Activated T-helper 9 cell treated with anti-CD3 and anti-CD28 coated beads, Interleukin-2, amount 50 U/mL, for 16 hours (primary cell): ENCODE results near the gene RBM47.
"Not testable (repeated sequence)": the region's sequence is repeated elsewhere in the genome, so short reads cannot be mapped to it uniquely, and the experiment has no call there.

ENCODE experiments used
- DNase-seq: peaks from one replicate; pipeline ENCODE4 v3.0.0-alpha.2; 2020; ENCODE audit warnings: low read depth

Gene RBM47

DNA sequence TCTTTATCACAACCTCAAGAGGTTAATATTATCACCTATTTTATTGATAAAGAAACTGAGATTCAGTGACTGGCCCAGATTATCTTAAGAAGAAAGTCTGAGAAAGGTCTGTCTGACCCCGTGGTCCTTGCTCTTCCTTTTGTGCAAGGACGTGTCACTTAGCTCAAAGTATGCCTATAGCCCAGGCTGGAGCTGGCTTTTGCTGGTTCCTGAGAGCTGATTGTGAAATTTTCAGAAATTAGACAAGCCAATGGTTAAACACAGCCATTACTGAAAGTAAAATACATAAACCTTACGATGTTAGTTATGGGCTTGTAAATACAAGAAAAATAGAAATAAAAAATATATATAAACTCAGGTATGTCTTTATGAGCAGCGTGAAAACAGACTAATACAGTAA, 224.5 kb downstream of the RBM47 start:
- DNase-seq, result no peak

DNA sequence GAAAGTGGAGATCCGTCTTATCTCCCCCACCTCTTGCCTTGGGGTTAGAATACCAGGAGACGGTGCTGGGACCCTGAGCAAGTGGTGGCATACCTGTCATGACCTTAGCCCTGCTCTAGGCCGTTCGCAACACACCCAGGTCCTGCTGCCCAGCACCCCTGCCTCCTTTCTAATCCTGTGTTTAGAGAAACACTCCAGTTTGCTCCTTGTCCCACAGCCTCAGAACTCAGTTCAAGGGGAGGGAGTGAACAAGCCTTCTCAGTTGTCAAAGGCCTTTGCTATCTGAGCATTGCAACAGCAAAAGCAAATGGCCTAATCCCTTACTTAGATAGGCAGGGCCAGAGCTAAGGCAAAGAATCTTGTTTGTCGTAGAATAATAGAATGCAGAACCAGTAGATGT, 226.6 kb downstream of the RBM47 start:
- no peak for DNase-seq

DNA sequence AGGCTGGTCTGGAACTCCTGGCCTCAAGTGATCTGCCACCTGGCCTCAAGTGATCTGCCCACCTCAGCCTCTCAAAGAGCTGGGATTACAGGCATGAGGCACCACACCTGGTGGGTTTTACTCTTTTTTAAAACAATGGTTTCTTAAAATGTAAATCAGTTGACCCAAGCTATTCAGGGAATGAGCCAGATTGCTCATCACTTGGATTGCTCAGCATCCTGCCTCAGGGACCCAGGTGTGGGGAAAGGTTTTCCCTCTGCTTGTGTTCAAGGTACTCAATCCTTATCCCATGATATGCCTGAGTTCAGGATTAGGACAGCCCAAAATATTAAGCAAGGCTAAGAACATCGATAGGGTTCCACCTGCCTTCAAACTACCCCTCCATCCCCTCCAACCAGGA, 227.1 kb downstream of the RBM47 start:
- DNase-seq, result no peak

DNA sequence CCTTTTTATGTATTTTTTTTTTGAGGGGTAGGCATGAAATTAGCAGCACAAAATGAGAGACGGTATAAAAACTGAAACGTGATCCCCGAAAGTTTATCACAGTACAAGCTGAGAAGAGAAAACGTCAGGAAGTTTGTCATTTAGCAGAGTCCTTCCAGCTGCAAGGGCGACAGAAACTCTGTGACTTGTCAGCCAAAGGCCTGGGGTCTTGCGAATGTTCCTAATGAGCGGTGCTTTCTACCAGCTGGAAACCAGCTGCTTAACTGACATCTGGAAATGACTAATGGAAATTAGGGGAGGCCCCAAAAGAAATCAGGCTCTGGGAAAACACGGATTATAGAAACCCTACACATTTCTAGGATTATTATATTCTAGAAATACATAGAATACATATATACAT, 228.0 kb downstream of the RBM47 start:
- no peak for DNase-seq

GRCh38 chr4:40401096-40401495, 228.6 kb downstream of the RBM47 start:
- DNase-seq, result no peak

- no peak for DNase-seq
Observed at GRCh38 chr4:40399578-40399977, 230.1 kb downstream of the RBM47 start.

DNA sequence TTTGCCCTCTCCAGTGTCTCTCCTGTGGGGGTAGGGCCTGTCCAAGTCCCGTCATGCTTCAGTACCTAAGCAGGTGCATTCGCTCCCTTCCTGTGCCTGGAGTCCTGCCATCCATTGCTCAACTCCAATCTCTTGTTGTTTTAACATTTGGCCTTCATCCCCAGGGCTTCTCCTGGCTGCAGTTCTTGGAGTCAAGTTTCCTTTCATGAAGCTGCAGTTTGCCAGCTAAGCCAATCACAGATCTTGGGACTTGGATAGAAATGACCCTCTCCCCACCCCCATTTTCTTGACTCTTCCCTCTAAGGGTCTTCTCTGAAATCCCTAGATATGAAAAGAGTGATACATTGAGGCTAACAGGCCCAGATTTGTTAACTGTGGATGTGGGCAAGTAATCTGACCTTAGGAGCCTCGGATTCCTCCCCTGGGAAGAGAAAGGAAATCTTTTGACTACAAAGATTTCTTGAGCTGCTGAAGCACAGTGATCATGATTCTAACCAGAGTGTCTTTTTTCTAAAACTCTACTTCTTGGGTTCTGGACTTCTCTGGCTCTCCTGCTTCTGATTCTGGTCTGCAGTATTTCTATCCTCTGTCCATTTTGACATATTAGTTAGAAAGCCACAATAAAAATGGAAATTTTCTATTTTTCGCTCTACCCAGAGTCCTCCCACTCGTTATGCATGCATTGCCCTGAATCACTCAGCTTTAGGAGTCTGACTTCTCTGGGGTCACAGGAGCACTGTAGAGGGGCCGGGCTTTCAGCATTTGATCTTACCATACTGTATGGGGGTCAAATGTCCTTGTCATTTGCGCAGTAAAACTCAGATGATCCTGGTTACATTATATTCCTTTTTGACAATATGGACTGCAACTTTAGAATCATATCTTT, 233.5 kb downstream of the RBM47 start:
- DNase-seq, result no peak

GRCh38 chr4:40395166-40395900, 234.3 kb downstream of the RBM47 start:
- DNase-seq, result no peak

- no peak for DNase-seq
Observed at GRCh38 chr4:40394236-40394635, 235.4 kb downstream of the RBM47 start.

GRCh38 chr4:40392241-40392640, 237.4 kb downstream of the RBM47 start:
- DNase-seq, result not testable (repeated sequence)

DNA sequence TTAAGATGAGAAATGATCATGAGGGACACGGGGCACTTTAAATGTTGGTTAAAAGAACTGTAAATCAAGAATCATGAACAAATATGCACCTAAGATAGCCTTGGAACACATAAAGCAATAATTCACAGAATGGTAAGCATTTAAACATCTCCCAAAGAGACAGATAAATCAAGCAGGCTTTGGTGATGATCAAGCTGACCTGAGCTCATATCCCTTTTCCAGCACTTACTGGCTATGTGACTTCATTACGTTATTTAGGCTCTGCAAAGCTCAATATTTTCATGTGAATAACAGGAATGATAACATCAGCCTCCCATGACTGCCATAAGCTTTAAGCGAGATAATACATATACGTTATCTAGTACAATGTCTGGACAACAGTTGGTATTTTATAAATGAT, 239.7 kb downstream of the RBM47 start:
- DNase-seq, result no peak

DNA sequence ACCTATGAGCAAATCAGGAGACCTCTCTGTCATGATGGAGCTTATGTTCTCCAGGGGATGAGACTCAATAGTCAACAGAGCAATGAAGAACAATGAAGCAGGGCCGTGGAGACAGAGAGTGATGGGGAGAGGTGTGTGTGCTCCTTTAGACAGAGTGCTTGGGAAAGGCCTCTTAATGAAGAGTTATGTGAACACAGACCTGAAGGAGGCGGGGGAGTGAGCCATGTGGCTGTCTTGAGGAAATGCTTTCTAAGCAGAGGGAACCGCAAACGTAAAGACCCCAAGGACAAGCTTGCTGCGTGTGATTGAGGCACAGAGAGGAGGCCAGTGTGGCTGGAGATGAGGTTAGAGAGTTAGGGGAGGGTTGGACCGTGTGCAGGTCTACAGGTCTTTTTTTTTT, 241.4 kb downstream of the RBM47 start:
- DNase-seq, result no peak

GRCh38 chr4:40380647-40381046, 249.0 kb downstream of the RBM47 start:
- no peak for DNase-seq

DNA sequence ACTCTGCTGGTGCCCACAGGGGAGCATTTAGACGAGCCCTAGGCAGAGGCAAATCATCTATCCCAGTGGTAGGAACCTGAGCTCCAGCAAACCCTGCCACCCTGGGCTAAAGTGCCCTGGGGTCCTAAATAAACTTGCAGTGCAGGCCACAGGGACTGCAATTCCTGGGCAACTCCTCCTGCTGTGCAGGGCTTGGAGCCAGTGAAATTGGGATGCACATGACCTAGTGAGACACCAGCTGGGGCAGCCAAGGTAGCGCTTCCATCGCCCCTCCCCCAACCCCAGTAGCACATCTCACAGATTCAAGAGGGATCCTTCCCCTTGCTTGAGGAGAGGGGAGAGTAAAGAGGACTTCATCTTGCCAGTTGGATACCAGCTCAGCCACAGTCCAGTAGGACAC, 250.4 kb downstream of the RBM47 start:
- DNase-seq, result no peak

GRCh38 chr4:40378619-40379018, 251.0 kb downstream of the RBM47 start:
- DNase-seq, result no peak

DNA sequence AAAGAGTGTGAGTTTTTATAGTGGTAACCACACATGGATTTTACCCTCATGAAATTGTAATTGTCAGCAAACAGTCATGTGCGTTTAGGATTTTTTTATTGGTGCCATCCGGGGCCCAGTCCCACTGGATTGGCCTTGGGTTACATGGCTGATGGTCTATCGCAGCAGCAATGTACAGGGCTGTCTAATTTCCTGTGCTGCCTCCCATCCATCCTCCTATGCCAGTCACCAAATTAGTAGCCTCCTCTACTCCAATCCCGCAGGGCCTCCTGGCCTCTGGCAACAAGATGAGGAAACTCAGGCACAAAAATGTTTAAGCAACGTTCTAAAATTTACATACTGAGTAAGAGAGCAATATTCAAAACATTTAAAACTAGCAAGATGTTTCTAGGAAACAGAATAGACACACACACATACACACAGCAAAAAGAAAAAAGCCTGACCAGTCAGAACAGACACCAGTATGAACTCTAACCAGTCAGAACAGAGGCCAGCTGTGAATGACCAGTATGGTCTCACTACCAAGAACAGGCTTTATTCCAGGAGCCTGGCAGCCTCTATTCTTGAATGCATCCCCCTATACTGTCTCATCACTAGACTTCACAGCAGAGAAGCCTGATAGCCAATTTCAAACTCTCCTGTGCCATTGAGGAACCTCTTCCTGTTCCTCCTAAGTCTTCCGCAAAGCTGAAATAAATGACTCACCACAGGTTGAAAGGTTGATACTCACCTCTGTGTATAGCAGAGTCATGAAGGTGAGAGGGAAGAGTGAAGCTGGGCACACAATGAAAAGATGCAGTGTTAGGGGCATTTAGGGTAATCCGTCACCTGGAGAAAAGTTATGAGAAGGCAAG, 251.9 kb downstream of the RBM47 start:
- no peak for DNase-seq

- DNase-seq, result no peak
Observed at GRCh38 chr4:40375620-40376019, 254.0 kb downstream of the RBM47 start.

DNA sequence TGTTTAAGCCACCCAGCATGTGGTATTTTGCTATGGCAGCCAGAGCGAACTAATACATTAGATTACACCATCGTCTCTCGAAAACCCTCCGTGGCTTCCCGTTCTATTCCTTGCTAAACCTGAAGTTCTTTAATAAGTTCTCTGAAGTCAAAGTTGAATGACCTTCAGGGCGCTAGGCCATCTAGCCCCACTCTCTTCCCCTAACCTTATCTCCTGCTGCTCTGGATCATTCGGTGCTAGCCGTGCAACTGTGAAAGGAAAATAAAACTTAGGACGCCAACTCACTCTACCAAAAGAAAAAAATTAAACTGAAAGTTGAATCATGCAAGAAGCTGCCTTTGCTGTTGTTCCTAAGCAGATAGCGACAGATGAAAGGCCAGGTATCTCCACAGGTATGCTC, 254.6 kb downstream of the RBM47 start:
- DNase-seq, result no peak

DNA sequence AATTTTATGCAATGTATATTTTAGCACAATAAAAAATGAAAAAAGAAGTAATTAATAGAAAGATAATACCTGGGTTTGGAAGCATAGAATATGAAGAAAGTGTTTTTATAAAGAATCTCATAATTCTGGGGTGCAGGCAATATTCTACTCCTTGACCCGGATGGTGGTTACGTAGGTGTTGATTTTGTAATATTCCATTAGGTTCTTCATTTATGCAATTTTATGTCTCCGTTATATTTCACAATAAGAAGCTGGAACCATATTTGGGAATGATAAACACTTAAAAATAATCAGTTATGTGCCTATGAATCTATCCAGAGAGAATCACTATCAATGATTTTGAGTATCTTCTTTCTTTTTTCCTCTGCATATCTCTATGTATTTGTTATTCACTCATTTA, 256.0 kb downstream of the RBM47 start:
- no peak for DNase-seq
